NOMO-1 treated with dmso at 0.1 percent for 144 hours (cell line): Measurements from ENCODE around the gene GMCL1.
A peak's percentile ranks its signal among the peaks of the same experiment; 100 is the strongest.
"Not testable (repeated sequence)": the region's sequence is repeated elsewhere in the genome, so short reads cannot be mapped to it uniquely, and the experiment has no call there.

ENCODE experiments used
- DNase-seq: peaks from one replicate; lab custom pipeline; 2025; ENCODE audit not compliant: unreplicated experiment; lab: John Stamatoyannopoulos, UW

The GMCL1 gene

GRCh38 chr2:69805887-69806286 lies 23.6 kb upstream of the GMCL1 start:
- DNase-seq = no peak

- DNase-seq = no peak
Measured at GRCh38 chr2:69807821-69808540, 21.5 kb upstream of the GMCL1 start.

- DNase-seq = no peak
Measured at GRCh38 chr2:69810550-69810949, 18.9 kb upstream of the GMCL1 start.

GRCh38 chr2:69811018-69811417 lies 18.4 kb upstream of the GMCL1 start:
- DNase-seq = no peak

GRCh38 chr2:69811591-69811990 lies 17.9 kb upstream of the GMCL1 start:
- DNase-seq = no peak

GRCh38 chr2:69815717-69816116 lies 13.7 kb upstream of the GMCL1 start:
- DNase-seq = no peak

- DNase-seq = peak; percentile 63
Measured at GRCh38 chr2:69816923-69817542, 12.4 kb upstream of the GMCL1 start.

- no peak for DNase-seq
Measured at GRCh38 chr2:69817729-69818501, 11.5 kb upstream of the GMCL1 start.

GRCh38 chr2:69827796-69828540 lies 1.5 kb upstream of the GMCL1 start:
- no peak for DNase-seq

GRCh38 chr2:69828938-69829255 lies 563 bp upstream of the GMCL1 start:
- no peak for DNase-seq

GRCh38 chr2:69830045-69830905 lies 815 bp downstream of the GMCL1 start:
- peak; percentile 13 for DNase-seq

GRCh38 chr2:69830906-69831241 lies 1.4 kb downstream of the GMCL1 start:
- DNase-seq = not testable (repeated sequence)

GRCh38 chr2:69831354-69831905 lies 2.0 kb downstream of the GMCL1 start:
- no peak for DNase-seq

GRCh38 chr2:69833752-69834151 lies 4.3 kb downstream of the GMCL1 start:
- no peak for DNase-seq

- DNase-seq = no peak
Measured at GRCh38 chr2:69835666-69836065, 6.2 kb downstream of the GMCL1 start.

GRCh38 chr2:69836316-69836715 lies 6.9 kb downstream of the GMCL1 start:
- no peak for DNase-seq

GRCh38 chr2:69837533-69837932 lies 8.1 kb downstream of the GMCL1 start:
- DNase-seq = no peak

GRCh38 chr2:69843993-69844392 lies 14.5 kb downstream of the GMCL1 start:
- DNase-seq = no peak

GRCh38 chr2:69844560-69844959 lies 15.1 kb downstream of the GMCL1 start:
- DNase-seq = no peak
